ENCODE results near the gene CSPG5. TPM values are rescaled to one million over a fixed set of nuclear protein-coding genes. Genes with fewer than 3 reads are reported as not detected.

Gene CSPG5
- total RNA-seq, 1 experiment from 2014 or later: 5.7 TPM

- H3K27ac Mint-ChIP-seq: no peak overlapping the region
- H3K23ac ChIP-seq (ENCODE audit: insufficient read length, low read depth, low read length): no peak overlapping the region
- H4K5ac ChIP-seq (ENCODE audit: insufficient read length, low read depth, low read length): no peak overlapping the region
- peaks cover 13 to 15% of the 10 kb centered on the region in 2 experiments for H3K4me1 Mint-ChIP-seq
- H3K9ac ChIP-seq (ENCODE audit: extremely low read depth, insufficient read length, low read length): no peak overlapping the region
- no peak overlapping the region for H3K18ac ChIP-seq (ENCODE audit: insufficient read length, low read depth, low read length)
- peaks cover 6% of the 10 kb centered on the region; the same call in 1 of the 2 replicates for H3K79me2 ChIP-seq (ENCODE audit: insufficient read depth, low read length)
- H3K4me2 ChIP-seq (ENCODE audit: insufficient read depth, insufficient read length, low read length): no peak overlapping the region
- H2BK20ac ChIP-seq (ENCODE audit: low read depth, low read length, poor library complexity, severe bottlenecking): no peak overlapping the region
- H2AFZ ChIP-seq (ENCODE audit: low read length): no peak overlapping the region
- H2BK5ac ChIP-seq (ENCODE audit: insufficient read length, low read length): no peak overlapping the region
- peaks cover 0 to 11% (median 7%) of the 10 kb centered on the region in 3 experiments; a peak in 5 of 7 replicates for H3K36me3 Mint-ChIP-seq (ENCODE audit: insufficient read depth in 1 of 3, low read depth in 3 of 3)
- peaks cover 6% of the 10 kb centered on the region for H3K79me1 ChIP-seq (ENCODE audit: insufficient read depth, low read depth, low read length, poor library complexity, severe bottlenecking)
- no peak overlapping the region for H3K4ac ChIP-seq (ENCODE audit: low read depth, low read length)
- no peaks in the 10 kb centered on the region for H3K9me3 Mint-ChIP-seq
- no peak overlapping the region for H2BK15ac ChIP-seq (ENCODE audit: low read depth, low read length)
- no peak overlapping the region for H2BK120ac ChIP-seq (ENCODE audit: low read depth, low read length, poor library complexity, severe bottlenecking)
- no CpG with 5 or more reads among the region's 5 CpGs for WGBS (ENCODE audit: extremely low coverage, insufficient read length, low lambda C conversion rate)
- H3K4me3 Mint-ChIP-seq: no peak overlapping the region
- H3K4me1 ChIP-seq (ENCODE audit: insufficient read depth, low read length): peaks cover under 1% of the 10 kb centered on the region; the same call in 1 of the 2 replicates
- H3K56ac ChIP-seq (ENCODE audit: insufficient read length, low read depth, low read length): no peak overlapping the region
- no peaks in the 10 kb centered on the region for H3K9me3 ChIP-seq (ENCODE audit: control insufficient read depth, low read depth, low read length)
- no peak for TF ChIP-seq CTCF (conservative IDR thresholded peaks at IDR 0.05)
- no peak overlapping the region for H2BK12ac ChIP-seq (ENCODE audit: insufficient read length, low read depth, low read length)
- H3K27me3 Mint-ChIP-seq (ENCODE audit: low read depth): no peaks in the 10 kb centered on the region; the same call in none of the 2 replicates
- H4K20me1 ChIP-seq (ENCODE audit: control insufficient read depth, insufficient read depth, insufficient read length): no peaks in the 10 kb centered on the region
- no peak overlapping the region for H3T11ph ChIP-seq (ENCODE audit: low read length)
- H3K14ac ChIP-seq (ENCODE audit: insufficient read depth, low read length): no peak overlapping the region
- H2AK5ac ChIP-seq (ENCODE audit: insufficient read length, low read length): no peak overlapping the region
- H3K23me2 ChIP-seq (ENCODE audit: insufficient read length, low read depth, low read length, poor library complexity, severe bottlenecking): peaks cover 6% of the 10 kb centered on the region
- H3K27ac ChIP-seq (ENCODE audit: insufficient read length, low read depth, low read length): no peak overlapping the region
- H4K8ac ChIP-seq (replicated peaks; ENCODE audit: insufficient read length, low read depth, low read length): no peak overlapping the region
- no peaks in the 10 kb centered on the region for H3K27me3 ChIP-seq (ENCODE audit: insufficient read depth, low read length)
- no peak for DNase-seq
- H4K91ac ChIP-seq (ENCODE audit: insufficient read length, low read depth, low read length): no peak overlapping the region
These were observed 62.8 kb downstream of the CSPG5 start for GRCh38 chr3:47515864-47516319.
